Osteocyte (in vitro differentiated cells): ENCODE results near the gene CYSLTR2. TPM values are rescaled to one million over a fixed set of nuclear protein-coding genes. Genes with fewer than 3 reads are reported as not detected.

Source experiments
- DNase-seq: peaks from one replicate; pipeline ENCODE4 v3.0.0; 2021; ENCODE audit warnings: mixed read lengths; ENCODE audit not compliant: unreplicated experiment; ENCODE audit errors: extremely low spot score
- H3K27ac Mint-ChIP-seq: one replicate; pipeline ENCODE4 v1.8.0; 2021; ENCODE audit warnings: mild to moderate bottlenecking, mixed read lengths; ENCODE audit not compliant: unreplicated experiment
- H3K27me3 Mint-ChIP-seq: one replicate; pipeline ENCODE4 v1.8.0; 2021; ENCODE audit warnings: mixed read lengths; ENCODE audit not compliant: unreplicated experiment
- H3K36me3 Mint-ChIP-seq: one replicate; pipeline ENCODE4 v1.8.0; 2021; ENCODE audit warnings: mixed read lengths; ENCODE audit not compliant: unreplicated experiment
- H3K4me1 Mint-ChIP-seq: one replicate; pipeline ENCODE4 v1.8.0; 2021; ENCODE audit warnings: mixed read lengths; ENCODE audit not compliant: unreplicated experiment
- H3K4me3 Mint-ChIP-seq: one replicate; pipeline ENCODE4 v1.8.0; 2021; ENCODE audit warnings: mild to moderate bottlenecking, moderate library complexity, mixed read lengths; ENCODE audit not compliant: unreplicated experiment
- H3K9me3 Mint-ChIP-seq: one replicate; pipeline ENCODE4 v1.8.0; 2021; ENCODE audit warnings: mixed read lengths; ENCODE audit not compliant: unreplicated experiment
- CTCF ChIP-seq: fragments of 200-600 bp; sonication (generic); IDR thresholded peaks from 2 replicates; pipeline ENCODE4 v1.5.0; 2021; ENCODE audit warnings: antibody characterized with exemption, mild to moderate bottlenecking, moderate library complexity
- total RNA-seq: library from RNA; stranded (reverse); gene quantifications from 2 replicates; pipeline ENCODE4 v1.2.1, GENCODE V29; 2021

The CYSLTR2 gene
- total RNA-seq, 1 donor from 2014 or later, result not detected

GRCh38 chr13:48630291-48630690, 23.4 kb upstream of the CYSLTR2 start:
- peaks cover 6% of the 10 kb centered on the region for H3K9me3 Mint-ChIP-seq
- H3K4me3 Mint-ChIP-seq, result no peak overlapping the region
- peaks cover 12% of the 10 kb centered on the region for H3K27me3 Mint-ChIP-seq
- no peak for DNase-seq
- TF ChIP-seq CTCF, result no peak
- H3K36me3 Mint-ChIP-seq, result no peaks in the 10 kb centered on the region
- H3K4me1 Mint-ChIP-seq, result no peaks in the 10 kb centered on the region
- H3K27ac Mint-ChIP-seq, result no peak overlapping the region

- DNase-seq, result no peak
- Mint-ChIP-seq H3K27me3 (peaks cover 9% of the 10 kb centered on the region), H3K9me3 (peaks cover 6% of the 10 kb centered on the region), H3K27ac (no peak overlapping the region), H3K36me3 (no peaks in the 10 kb centered on the region), H3K4me3 (no peak overlapping the region), H3K4me1 (no peaks in the 10 kb centered on the region)
- TF ChIP-seq CTCF, result no peak
Measured at GRCh38 chr13:48630773-48631172, 23.0 kb upstream of the CYSLTR2 start.

GRCh38 chr13:48631441-48631840, 22.3 kb upstream of the CYSLTR2 start:
- Mint-ChIP-seq H3K27me3 (peaks cover 4% of the 10 kb centered on the region), H3K4me1 (no peaks in the 10 kb centered on the region), H3K36me3 (no peaks in the 10 kb centered on the region), H3K4me3 (no peak overlapping the region), H3K9me3 (peaks cover 10% of the 10 kb centered on the region), H3K27ac (no peak overlapping the region)
- no peak for DNase-seq
- no peak for TF ChIP-seq CTCF

- Mint-ChIP-seq H3K9me3 (peaks cover 12% of the 10 kb centered on the region), H3K36me3 (no peaks in the 10 kb centered on the region), H3K4me1 (no peaks in the 10 kb centered on the region), H3K27me3 (peaks cover 3% of the 10 kb centered on the region), H3K4me3 (no peak overlapping the region), H3K27ac (no peak overlapping the region)
- TF ChIP-seq CTCF, result no peak
- DNase-seq, result no peak
Measured at GRCh38 chr13:48633700-48634099, 20.0 kb upstream of the CYSLTR2 start.

- no peaks in the 10 kb centered on the region for H3K36me3 Mint-ChIP-seq
- peaks cover 6% of the 10 kb centered on the region for H3K27me3 Mint-ChIP-seq
- no peak for TF ChIP-seq CTCF
- no peak for DNase-seq
- H3K4me3 Mint-ChIP-seq, result no peak overlapping the region
- peaks cover 12% of the 10 kb centered on the region for H3K9me3 Mint-ChIP-seq
- H3K27ac Mint-ChIP-seq, result no peak overlapping the region
- H3K4me1 Mint-ChIP-seq, result no peaks in the 10 kb centered on the region
Measured at GRCh38 chr13:48634636-48635035, 19.1 kb upstream of the CYSLTR2 start.
